HCT116 (cell line): ENCODE data around the gene HS3ST2.

ENCODE experiments used
- CTCF ChIP-seq, 3 experiments: fragments of 200-600 bp in 1 of 3; sonication (generic) in 1 of 3; IDR thresholded peaks in 2 of 3; conservative IDR thresholded peaks in 1 of 3; 2 replicates each; pipeline ENCODE4 v1.5.1; 2012 to 2017; ENCODE audit warnings: low read depth in 2 of 3, low read length in 2 of 3, antibody characterized with exemption in 1 of 3, borderline replicate concordance in 1 of 3, control low read depth in 1 of 3, mild to moderate bottlenecking in 1 of 3, mixed read lengths in 1 of 3, mixed run types in 1 of 3, moderate library complexity in 1 of 3; ENCODE audit not compliant: insufficient read depth in 1 of 3
- TCF7L2 ChIP-seq: IDR thresholded peaks from 2 replicates; pipeline ENCODE4 v1.7.0; 2011; ENCODE audit warnings: borderline replicate concordance, inconsistent platforms; ENCODE audit not compliant: insufficient read depth, insufficient read length; ENCODE audit errors: extremely low read depth

- TF ChIP-seq CTCF (IDR thresholded peaks at IDR 0.05 in 2 of 3, conservative IDR thresholded peaks at IDR 0.05 in 1 of 3; ENCODE audit: borderline replicate concordance in 1 of 3, insufficient read depth in 1 of 3, low read depth in 2 of 3, low read length in 2 of 3): no peak
- TF ChIP-seq TCF7L2: no peak
Observed at GRCh38 chr16:22785552-22785951, 28.4 kb upstream of the HS3ST2 start.
